22Rv1 (cell line): ENCODE data around the gene LMBR1.

Experiments
- ZFX ChIP-seq: fragments of 450-650 bp; IDR thresholded peaks from 2 replicates; pipeline ENCODE4 v1.6.1; 2017; ENCODE audit warnings: antibody characterized with exemption, borderline replicate concordance
- TF ChIP-seq, protein P1 (sequence below): fragments of 450-650 bp; IDR thresholded peaks from 2 replicates; pipeline ENCODE4 v1.5.1; 2017; ENCODE audit warnings: mild to moderate bottlenecking

DNA sequence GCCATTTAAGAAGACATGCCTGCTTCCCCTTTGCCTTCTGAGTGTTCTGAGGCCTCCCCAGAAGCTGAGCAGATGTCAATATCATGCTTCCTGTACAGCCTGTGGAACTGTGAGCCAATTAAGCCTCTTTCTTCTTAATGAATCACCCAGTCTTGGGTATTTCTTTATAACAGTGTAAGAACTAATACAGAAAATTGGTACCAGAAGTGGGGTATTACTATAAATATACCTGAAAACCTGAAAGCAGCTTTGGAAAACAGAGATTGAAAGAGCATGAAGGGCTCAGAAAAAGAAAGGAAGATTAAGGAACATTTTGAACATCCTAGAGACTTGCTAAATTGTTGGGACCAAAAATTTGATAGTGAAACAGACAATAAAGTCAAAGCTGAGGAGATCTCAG is 264.4 kb downstream of the LMBR1 start:
- TF ChIP-seq, protein P1, sequence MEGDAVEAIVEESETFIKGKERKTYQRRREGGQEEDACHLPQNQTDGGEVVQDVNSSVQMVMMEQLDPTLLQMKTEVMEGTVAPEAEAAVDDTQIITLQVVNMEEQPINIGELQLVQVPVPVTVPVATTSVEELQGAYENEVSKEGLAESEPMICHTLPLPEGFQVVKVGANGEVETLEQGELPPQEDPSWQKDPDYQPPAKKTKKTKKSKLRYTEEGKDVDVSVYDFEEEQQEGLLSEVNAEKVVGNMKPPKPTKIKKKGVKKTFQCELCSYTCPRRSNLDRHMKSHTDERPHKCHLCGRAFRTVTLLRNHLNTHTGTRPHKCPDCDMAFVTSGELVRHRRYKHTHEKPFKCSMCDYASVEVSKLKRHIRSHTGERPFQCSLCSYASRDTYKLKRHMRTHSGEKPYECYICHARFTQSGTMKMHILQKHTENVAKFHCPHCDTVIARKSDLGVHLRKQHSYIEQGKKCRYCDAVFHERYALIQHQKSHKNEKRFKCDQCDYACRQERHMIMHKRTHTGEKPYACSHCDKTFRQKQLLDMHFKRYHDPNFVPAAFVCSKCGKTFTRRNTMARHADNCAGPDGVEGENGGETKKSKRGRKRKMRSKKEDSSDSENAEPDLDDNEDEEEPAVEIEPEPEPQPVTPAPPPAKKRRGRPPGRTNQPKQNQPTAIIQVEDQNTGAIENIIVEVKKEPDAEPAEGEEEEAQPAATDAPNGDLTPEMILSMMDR: no peak
- no peak for TF ChIP-seq ZFX
